Measurements from ENCODE around the gene SUPT6H. TPM values are rescaled to one million over a fixed set of nuclear protein-coding genes. Genes with fewer than 3 reads are reported as not detected.
"Not testable (repeated sequence)": the region's sequence is repeated elsewhere in the genome, so short reads cannot be mapped to it uniquely, and the experiment has no call there.

SUPT6H gene
- total RNA-seq, 2 donors from 2014 or later = 136 to 139 TPM

- peaks cover 14% of the 10 kb centered on the region for H3K36me3 Mint-ChIP-seq (ENCODE audit: low read depth)
- ATAC-seq = no peak
- H3K27ac Mint-ChIP-seq = no peak overlapping the region
- no peak for DNase-seq
- no peaks in the 10 kb centered on the region for H3K27me3 Mint-ChIP-seq
- no peaks in the 10 kb centered on the region for H3K9me3 ChIP-seq (ENCODE audit: control insufficient read depth, low read length, poor library complexity, severe bottlenecking)
- H3K4me3 Mint-ChIP-seq = no peak overlapping the region
- peaks cover 15% of the 10 kb centered on the region for H3K4me1 Mint-ChIP-seq
Observed at GRCh38 chr17:28634206-28634865, 27.7 kb upstream of the SUPT6H start.

- H3K4me3 Mint-ChIP-seq = no peak overlapping the region
Observed at GRCh38 chr17:28635506-28635905, 26.5 kb upstream of the SUPT6H start.

GRCh38 chr17:28641579-28641978 lies 20.4 kb upstream of the SUPT6H start:
- ATAC-seq (no peak), DNase-seq (no peak)
- H3K9me3 ChIP-seq (ENCODE audit: control insufficient read depth, low read length, poor library complexity, severe bottlenecking) = no peaks in the 10 kb centered on the region
- H3K4me3 Mint-ChIP-seq = no peak overlapping the region
- H3K27ac Mint-ChIP-seq = no peak overlapping the region
- peaks cover 36% of the 10 kb centered on the region for H3K4me1 Mint-ChIP-seq
- peaks cover 8% of the 10 kb centered on the region for H3K36me3 Mint-ChIP-seq (ENCODE audit: low read depth)
- no peaks in the 10 kb centered on the region for H3K27me3 Mint-ChIP-seq

More at GRCh38 chr17:28635506-28635905, 26.5 kb upstream of the SUPT6H start:
- peaks cover 16% of the 10 kb centered on the region for H3K36me3 Mint-ChIP-seq (ENCODE audit: low read depth)
- no peaks in the 10 kb centered on the region for H3K27me3 Mint-ChIP-seq
- ATAC-seq (no peak), DNase-seq (no peak)
- H3K27ac Mint-ChIP-seq = no peak overlapping the region
- peaks cover 17% of the 10 kb centered on the region for H3K4me1 Mint-ChIP-seq
- H3K9me3 ChIP-seq (ENCODE audit: control insufficient read depth, low read length, poor library complexity, severe bottlenecking) = no peaks in the 10 kb centered on the region

- no peak for DNase-seq
- H3K36me3 Mint-ChIP-seq (ENCODE audit: low read depth) = peaks cover 2% of the 10 kb centered on the region
Observed at GRCh38 chr17:28643983-28644786, 17.8 kb upstream of the SUPT6H start.

GRCh38 chr17:28644787-28645575 lies 17.0 kb upstream of the SUPT6H start, which contains the start of gene BLTP2:
Gene BLTP2 (minus strand): TSS chr17:28645158. CDS start chr17:28645056, 102 bp downstream.
- H3K9me3 ChIP-seq (ENCODE audit: control insufficient read depth, low read length, poor library complexity, severe bottlenecking) = no peaks in the 10 kb centered on the region
- Mint-ChIP-seq H3K27ac (peak within 1 kb of the TSS; percentile 99), H3K36me3 (ENCODE audit: low read depth) (peaks cover 2% of the 10 kb centered on the region), H3K27me3 (no peaks in the 10 kb centered on the region), H3K4me3 (peak within 1 kb of the TSS; percentile 99), H3K4me1 (peaks cover 31% of the 10 kb centered on the region)
- ATAC-seq = peak; percentile 97
- peak; percentile 90 to 96 (median 94) for DNase-seq

More at GRCh38 chr17:28643983-28644786, 17.8 kb upstream of the SUPT6H start:
- H3K4me1 Mint-ChIP-seq = peaks cover 31% of the 10 kb centered on the region
- no peaks in the 10 kb centered on the region for H3K9me3 ChIP-seq (ENCODE audit: control insufficient read depth, low read length, poor library complexity, severe bottlenecking)
- no peak for ATAC-seq
- H3K4me3 Mint-ChIP-seq = peak overlapping the region; percentile 99
- H3K27me3 Mint-ChIP-seq = no peaks in the 10 kb centered on the region
- H3K27ac Mint-ChIP-seq = peak overlapping the region; percentile 94

- Mint-ChIP-seq H3K4me3 (peak overlapping the region; percentile 99), H3K36me3 (ENCODE audit: low read depth) (no peaks in the 10 kb centered on the region), H3K4me1 (peaks cover 29% of the 10 kb centered on the region), H3K27me3 (no peaks in the 10 kb centered on the region), H3K27ac (peak overlapping the region; percentile 99)
- DNase-seq = no peak
- H3K9me3 ChIP-seq (ENCODE audit: control insufficient read depth, low read length, poor library complexity, severe bottlenecking) = no peaks in the 10 kb centered on the region
- ATAC-seq = no peak
Observed at GRCh38 chr17:28645576-28645939, 16.4 kb upstream of the SUPT6H start.

GRCh38 chr17:28646039-28646754 lies 15.8 kb upstream of the SUPT6H start:
- DNase-seq = no peak
- H3K4me1 Mint-ChIP-seq = peaks cover 29% of the 10 kb centered on the region
- peak overlapping the region; percentile 99 for H3K27ac Mint-ChIP-seq
- peak overlapping the region; percentile 99 for H3K4me3 Mint-ChIP-seq
- no peak for ATAC-seq
- no peaks in the 10 kb centered on the region for H3K36me3 Mint-ChIP-seq (ENCODE audit: low read depth)
- no peaks in the 10 kb centered on the region for H3K27me3 Mint-ChIP-seq
- H3K9me3 ChIP-seq (ENCODE audit: control insufficient read depth, low read length, poor library complexity, severe bottlenecking) = no peaks in the 10 kb centered on the region

- H3K27ac Mint-ChIP-seq = no peak overlapping the region
- H3K4me1 Mint-ChIP-seq = peaks cover 28% of the 10 kb centered on the region
- no peaks in the 10 kb centered on the region for H3K27me3 Mint-ChIP-seq
- no peak overlapping the region for H3K4me3 Mint-ChIP-seq
- ATAC-seq = no peak
- peaks cover 2% of the 10 kb centered on the region for H3K36me3 Mint-ChIP-seq (ENCODE audit: low read depth)
- H3K9me3 ChIP-seq (ENCODE audit: control insufficient read depth, low read length, poor library complexity, severe bottlenecking) = no peaks in the 10 kb centered on the region
- DNase-seq = no peak
Observed at GRCh38 chr17:28648698-28649097, 13.3 kb upstream of the SUPT6H start.

- no peak overlapping the region for H3K4me3 Mint-ChIP-seq
- H3K4me1 Mint-ChIP-seq = peaks cover 17% of the 10 kb centered on the region
- H3K27me3 Mint-ChIP-seq = no peaks in the 10 kb centered on the region
- no peaks in the 10 kb centered on the region for H3K9me3 ChIP-seq (ENCODE audit: control insufficient read depth, low read length, poor library complexity, severe bottlenecking)
- ATAC-seq = no peak
- peaks cover 5% of the 10 kb centered on the region for H3K36me3 Mint-ChIP-seq (ENCODE audit: low read depth)
- no peak for DNase-seq
- peak overlapping the region; percentile 53 for H3K27ac Mint-ChIP-seq
Observed at GRCh38 chr17:28655160-28655559, 6.8 kb upstream of the SUPT6H start.

GRCh38 chr17:28657756-28658155 lies 4.2 kb upstream of the SUPT6H start:
- H3K9me3 ChIP-seq (ENCODE audit: control insufficient read depth, low read length, poor library complexity, severe bottlenecking) = no peaks in the 10 kb centered on the region
- H3K27me3 Mint-ChIP-seq = no peaks in the 10 kb centered on the region
- ATAC-seq (no peak), DNase-seq (no peak)
- H3K36me3 Mint-ChIP-seq (ENCODE audit: low read depth) = peaks cover 6% of the 10 kb centered on the region
- H3K27ac Mint-ChIP-seq = no peak overlapping the region
- peaks cover 21% of the 10 kb centered on the region for H3K4me1 Mint-ChIP-seq
- H3K4me3 Mint-ChIP-seq = no peak overlapping the region

- not testable (repeated sequence) for H3K9me3 ChIP-seq (ENCODE audit: control insufficient read depth, low read length, poor library complexity, severe bottlenecking); H3K27me3 Mint-ChIP-seq; ATAC-seq; H3K36me3 Mint-ChIP-seq (ENCODE audit: low read depth); H3K27ac Mint-ChIP-seq; H3K4me3 Mint-ChIP-seq; DNase-seq
- H3K4me1 Mint-ChIP-seq = peaks cover 24% of the 10 kb centered on the region
Observed at GRCh38 chr17:28658342-28658741, 3.7 kb upstream of the SUPT6H start.

GRCh38 chr17:28658766-28659496 lies 3.1 kb upstream of the SUPT6H start:
- not testable (repeated sequence) for ATAC-seq; H3K27ac Mint-ChIP-seq; H3K9me3 ChIP-seq (ENCODE audit: control insufficient read depth, low read length, poor library complexity, severe bottlenecking); H3K36me3 Mint-ChIP-seq (ENCODE audit: low read depth); H3K27me3 Mint-ChIP-seq; H3K4me3 Mint-ChIP-seq; DNase-seq
- H3K4me1 Mint-ChIP-seq = peaks cover 29% of the 10 kb centered on the region

Data from T-helper 17 cell (primary cell).